GM21526 (cell line): ENCODE data around the gene HSP90AA1.
"Not testable (repeated sequence)": the region's sequence is repeated elsewhere in the genome, so short reads cannot be mapped to it uniquely, and the experiment has no call there.

Experiments used
- ATAC-seq: cut with Tn5 transposase; IDR thresholded peaks from one replicate; pipeline ENCODE4 v1.9.1; 2021; ENCODE audit warnings: moderate library complexity; ENCODE audit not compliant: unreplicated experiment, low FRiP score

The HSP90AA1 gene

DNA sequence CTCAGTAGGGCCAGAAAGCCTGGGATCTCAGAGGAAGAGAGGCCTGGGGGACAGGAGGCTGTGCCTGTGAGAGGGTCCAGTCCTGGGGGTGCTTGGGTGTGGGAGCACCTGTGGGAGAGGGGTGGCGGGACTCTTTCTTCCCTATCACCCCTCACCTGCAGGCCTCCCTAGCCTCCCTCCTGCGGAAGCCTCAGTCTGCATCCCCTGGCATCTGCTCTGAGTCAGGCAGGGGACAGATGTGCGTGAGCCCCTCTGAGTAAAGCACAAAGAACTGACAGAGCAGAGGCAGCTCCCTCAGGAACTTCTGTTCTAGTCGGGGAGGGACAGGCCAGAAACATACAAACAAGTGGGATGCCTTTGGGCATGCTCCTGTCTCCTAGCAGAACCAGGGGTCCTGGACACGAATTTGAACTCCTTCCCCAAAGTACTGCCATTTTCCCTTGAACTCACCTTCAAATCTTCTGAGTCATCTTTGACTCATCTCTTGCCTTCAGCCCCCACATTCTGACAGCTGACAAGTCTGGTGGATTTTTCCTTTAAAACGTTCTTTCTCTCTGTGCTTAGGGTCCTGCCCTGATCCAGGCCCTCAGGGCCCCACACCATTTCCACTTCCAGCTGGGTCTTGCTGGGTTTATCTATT lies 8.5 kb upstream of the HSP90AA1 start:
- no peak for ATAC-seq

DNA sequence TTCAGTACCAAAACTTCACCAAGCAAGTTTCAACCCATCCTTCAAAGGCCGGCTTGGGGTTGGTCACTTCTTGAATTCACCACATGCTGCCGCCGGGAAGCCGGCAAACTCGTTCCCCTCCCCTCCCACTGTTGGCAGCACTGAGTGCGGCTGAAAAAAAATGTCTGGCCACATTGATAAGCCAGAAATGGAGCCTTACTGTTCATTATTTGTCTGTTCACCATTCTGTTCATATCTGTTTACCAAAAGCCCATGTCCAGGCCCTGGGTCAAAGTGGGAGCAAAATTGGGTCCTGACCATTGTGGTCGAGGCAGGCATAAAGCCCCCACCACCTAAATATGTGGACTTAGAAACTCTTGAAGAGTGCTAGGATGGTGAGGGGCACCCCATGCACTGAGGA lies 7.3 kb upstream of the HSP90AA1 start:
- no peak for ATAC-seq

DNA sequence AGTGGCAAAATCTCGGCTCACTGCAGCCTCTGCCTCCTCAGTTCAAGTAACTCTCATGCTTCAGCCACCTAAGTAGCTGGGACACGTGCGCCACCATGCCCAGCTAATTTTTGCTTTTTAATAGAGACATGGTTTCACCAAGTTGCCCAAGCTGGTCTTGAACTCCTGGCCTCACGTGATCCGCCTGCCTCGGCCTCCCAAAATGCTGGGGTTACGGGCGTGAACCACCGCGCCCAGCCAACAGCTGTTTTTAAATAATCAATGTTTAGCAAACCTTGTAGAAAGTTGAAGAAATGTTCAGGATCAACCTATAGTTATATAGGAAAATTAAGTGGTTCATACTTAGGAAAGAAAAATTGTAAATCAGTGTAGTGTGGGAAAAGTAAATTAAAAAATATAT lies 6.0 kb upstream of the HSP90AA1 start:
- ATAC-seq = no peak

DNA sequence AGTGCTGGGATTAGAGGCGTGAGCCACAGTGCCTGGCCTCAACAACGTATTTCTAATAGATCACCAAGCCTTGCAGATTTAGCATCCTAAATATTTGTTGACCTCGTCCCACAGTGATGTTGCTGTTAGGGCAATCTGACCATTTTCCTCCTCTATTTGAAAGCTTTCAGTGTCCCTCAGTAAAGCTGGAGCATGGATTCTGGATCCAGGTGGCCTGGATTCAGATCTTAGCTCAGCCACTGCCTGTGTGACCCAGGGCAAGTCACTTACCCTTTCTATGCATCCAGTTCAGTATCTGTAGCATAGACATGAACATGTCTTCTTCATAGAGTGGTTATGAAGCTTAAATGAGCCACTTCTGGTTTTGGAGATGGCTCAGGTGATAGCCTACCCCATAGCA lies 3.9 kb upstream of the HSP90AA1 start:
- no peak for ATAC-seq

DNA sequence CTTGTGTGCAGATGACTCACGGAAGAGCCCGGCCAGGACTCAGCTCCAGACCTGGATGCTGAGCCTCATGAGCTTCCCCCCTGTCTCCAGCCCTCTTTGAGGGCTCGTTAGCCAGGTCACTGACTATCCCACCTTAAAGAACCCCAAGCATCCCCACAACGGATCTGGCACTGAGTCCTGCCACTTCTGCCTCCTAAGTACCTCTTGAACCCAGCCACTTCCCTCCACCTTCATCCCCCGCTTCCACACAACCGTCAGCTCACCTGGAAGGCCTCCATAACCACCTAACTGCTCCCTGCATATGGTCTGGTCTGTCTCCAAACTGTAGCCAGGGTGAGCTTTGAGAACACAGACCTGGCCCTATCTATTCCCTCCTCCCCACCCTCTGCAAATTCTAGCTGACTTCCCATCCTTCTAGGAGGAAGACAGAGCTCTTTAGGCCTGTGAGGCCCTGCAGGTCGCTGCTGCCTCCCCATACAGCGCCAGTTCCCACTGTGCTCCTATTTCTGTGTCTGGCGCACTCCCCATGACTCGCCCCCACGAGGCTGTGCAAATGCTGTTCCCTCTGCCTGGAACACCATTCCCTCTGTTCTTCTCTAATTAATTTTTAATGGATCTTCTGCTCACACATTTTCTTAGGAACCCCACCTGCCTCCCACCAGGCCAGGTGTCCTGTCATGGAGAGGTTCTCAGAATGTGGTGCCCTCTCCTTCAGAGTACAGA lies 2.9 kb upstream of the HSP90AA1 start:
- ATAC-seq = no peak

DNA sequence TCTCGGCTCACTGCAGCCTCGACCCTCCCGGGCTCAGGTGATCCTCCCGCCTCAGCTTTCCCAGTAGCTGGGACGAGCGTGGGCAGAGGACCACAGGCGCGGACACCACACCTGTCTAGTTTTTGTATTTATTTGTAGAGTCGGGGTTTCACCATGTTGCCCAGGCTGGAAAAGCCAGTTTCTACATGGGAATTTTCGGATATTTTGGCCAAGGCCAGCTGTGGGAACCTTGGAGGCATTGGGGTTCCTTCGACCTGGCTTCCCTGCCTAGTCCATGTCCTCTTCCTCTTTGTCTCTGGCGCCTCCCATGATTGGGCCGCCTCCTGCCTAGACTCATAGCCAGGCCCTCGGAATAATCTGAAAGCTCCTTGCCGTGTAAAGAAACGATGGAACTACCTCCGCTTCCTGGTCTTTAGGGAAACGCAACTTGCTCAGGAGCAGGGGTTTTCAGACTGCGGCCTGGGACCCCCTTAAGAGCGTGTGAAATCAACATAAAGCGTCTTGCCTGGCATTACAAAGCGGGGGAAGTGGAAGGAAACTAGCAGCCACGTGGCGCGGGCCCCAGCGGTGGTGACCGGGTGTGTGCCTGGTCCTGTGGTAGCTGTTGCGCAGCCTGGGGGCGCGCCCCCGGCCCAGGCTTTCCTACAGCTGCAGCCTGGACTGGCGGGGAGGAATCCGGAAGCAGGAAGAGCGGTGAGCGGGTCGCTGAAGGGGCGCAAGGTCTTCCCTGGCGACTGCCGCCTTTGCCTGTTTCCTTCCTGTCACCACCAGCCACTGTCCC lies 1.4 kb upstream of the HSP90AA1 start:
- no peak for ATAC-seq

DNA sequence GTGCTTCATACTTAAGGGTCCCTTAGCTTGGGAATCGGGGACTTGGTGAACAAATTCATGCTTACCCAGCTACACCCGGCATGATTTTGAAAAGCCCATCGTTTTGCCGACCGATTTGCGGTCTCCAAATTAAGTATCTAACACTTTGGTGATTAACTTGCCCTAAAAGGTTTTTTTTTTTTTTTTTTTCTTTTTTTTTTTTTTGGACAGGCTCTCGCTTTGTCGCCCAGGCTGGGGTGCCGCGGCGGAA lies 843 bp upstream of the HSP90AA1 start:
- no peak for ATAC-seq

DNA sequence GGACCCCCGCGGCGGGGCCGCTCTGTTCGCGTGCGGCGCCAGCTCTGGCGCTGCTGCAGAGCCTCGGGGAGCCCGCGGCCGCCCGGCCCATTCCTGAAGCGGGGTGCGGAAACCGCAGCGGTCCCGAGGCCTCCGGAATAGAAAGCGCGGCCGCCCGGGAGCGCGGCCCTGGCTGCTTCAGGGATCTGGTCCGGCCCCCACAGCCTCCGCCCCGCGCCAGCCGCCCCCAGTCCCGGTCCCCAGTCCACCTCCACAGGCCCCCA lies 204 bp downstream of the HSP90AA1 start:
- no peak for ATAC-seq

DNA sequence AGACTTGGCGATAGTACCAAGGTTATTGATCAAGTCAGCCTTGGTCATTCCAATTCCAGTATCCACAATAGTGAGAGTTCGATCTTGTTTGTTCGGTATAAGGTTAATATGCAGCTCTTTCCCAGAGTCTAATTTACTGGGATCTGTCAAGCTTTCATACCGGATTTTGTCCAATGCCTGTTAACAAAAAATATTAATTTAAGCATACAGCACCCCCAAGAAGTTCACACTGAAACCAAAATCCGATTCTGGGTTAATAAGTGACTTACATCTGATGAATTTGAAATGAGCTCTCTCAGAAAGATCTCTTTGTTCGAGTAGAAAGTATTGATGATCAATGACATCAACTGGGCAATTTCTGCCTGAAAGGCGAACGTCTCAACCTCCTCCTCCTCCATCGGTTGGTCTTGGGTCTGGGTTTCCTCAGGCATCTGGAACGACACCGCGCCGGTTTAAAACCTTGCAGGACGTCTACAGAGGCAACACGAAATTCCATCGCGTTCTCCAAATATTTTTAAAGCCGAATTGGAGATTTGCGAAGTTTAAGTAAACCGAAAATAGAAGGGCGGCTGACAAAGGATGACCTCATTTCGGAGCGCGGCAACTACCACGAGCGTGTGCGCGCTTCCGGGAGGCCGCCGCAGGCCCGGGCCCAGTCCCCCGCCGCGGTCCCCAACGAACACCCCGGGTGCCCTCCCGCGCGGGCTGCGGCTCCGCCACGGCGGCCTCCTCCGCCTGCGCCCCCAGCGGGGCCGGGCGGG lies 716 bp downstream of the HSP90AA1 start:
- peak; percentile 26 for ATAC-seq

DNA sequence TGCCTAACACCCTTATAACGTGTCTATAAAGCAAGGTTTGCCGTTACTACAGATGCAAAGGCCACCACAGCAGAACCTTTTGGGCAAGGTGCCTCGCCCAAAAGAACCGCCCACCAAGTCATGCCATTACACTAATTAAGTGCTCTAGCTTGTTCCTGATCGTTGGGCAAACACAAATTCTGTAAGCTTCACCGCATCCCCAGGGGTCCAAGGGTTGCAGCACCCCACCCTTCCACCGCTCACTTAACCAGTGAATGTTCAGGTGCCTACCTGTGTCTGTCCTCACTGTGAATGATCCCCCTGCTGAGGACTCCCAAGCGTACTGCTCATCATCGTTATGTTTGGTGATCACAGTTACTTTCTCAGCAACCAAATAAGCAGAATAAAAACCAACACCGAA lies 1.4 kb downstream of the HSP90AA1 start:
- ATAC-seq = no peak

DNA sequence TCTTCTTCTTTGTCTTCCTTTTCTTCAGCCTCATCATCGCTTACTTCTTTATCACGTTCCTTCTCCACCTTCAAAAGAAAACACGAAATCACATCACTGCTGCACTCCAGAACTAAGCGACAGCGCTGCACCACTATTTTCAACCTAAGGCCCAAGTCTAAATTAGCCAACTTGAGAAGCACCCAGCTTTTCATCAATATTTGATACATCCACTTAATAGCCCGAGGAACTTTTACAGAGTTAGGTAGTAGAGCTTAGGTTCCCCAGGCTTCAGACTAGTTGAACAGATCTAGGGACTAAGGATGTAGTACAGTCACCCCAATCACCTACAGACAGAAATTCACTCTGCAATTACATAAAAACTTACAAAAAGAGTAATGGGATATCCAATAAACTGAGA lies 1.9 kb downstream of the HSP90AA1 start:
- no peak for ATAC-seq

DNA sequence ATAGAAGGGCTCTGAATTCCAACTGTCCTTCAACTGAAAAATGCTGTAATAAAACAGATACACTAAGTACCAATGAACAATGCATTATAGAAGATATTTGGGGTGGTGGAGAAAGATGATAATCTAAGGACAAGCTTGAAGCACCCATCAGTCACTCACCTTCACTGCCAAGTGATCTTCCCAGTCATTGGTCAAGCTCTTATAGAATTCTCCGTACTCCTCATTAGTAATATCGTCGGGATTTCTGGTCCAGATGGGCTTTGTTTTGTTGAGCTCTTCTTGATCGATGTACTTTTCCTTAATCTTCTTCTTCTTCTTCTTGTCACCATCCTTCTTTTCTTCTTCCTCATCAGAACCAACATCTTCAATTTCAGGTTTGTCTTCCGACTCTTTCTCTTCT lies 2.3 kb downstream of the HSP90AA1 start:
- ATAC-seq = not testable (repeated sequence)

DNA sequence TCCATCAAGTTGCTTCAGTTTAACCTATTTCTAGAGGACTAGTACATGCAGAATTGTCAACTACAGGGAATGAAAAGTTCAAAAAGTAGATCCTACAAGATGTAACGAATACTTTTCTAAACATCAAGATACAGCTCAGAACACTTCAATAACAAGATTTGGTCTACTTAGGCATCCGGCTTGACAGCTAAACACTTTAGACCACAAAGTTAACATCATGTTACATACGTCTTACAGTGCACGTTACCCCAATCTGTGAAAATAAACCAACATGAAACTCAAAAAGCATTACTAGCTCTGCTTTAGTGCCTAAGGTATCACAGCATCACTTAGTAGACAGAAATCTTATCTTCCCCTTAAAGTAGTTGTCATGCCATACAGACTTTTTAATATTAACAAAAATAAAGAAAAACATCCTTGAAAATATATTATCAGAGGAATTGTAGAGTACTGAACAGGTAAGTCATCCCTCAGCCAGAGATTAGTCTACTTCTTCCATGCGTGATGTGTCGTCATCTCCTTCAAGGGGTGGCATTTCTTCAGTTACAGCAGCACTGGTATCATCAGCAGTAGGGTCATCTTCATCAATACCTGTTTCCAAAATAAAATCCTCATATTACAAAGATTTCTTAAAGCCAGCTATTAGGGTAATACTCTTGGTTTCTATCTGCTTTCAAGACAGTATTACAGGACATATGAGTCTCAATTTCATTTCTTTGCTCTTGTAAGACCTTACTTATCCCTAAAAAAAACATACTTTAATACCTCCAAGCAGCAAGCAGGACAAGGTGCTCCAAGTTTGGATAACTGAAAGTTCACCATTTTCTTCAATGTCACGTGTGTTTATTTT lies 5.4 kb downstream of the HSP90AA1 start:
- ATAC-seq = no peak

DNA sequence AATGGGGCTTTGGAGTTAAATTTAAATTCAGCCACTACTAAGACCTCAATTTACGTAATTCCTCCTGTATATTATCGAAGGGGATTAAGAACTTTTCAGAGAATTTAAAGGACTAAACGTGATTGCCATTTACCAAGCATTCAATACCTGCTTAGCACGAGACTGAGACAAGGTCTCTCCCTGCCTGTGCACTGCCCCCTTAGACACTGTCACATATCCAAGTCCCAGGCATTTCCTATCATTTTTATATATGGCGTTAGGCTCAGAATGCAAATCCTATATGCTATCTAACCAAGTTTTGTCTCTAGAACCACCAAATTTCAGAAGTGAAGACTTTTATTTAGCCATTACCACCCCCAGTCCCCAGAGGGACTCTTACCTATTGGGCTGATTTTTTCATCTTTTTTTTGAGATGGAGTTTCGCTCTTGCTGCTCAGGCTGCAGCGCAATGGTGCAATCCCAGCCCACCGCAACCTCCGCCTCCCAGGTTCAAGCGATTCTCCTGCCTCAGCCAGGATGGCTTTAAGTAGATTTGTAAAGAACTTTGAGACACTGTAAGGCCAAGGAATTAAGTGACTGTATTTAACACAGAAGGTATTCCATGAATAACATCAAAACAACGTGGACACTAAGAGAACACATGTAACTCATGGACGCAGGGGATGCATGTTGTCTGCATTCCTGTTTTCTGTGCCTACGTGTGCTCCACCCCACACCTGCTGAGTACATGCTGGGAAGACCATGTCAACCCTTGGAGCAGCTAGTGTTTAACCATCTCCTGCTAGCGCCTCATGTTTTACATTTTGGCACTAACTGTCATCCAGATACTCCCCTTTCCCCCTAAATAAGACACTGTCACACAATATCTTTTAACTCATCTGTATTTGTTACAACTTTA lies 6.4 kb downstream of the HSP90AA1 start:
- ATAC-seq = no peak

DNA sequence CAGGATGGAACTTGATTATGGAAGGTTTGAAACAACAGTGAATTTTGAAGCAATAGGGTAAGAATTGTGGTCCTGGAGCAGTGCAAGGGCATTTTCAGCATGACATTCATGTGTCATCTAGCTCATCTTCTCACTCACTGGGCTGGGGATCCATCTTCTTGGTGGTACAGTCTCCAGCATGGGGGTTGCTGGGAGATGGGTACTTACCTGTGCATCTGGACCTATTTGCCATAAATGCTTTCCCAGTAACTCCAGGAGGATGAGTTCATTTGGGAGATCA lies 7.2 kb downstream of the HSP90AA1 start:
- no peak for ATAC-seq

DNA sequence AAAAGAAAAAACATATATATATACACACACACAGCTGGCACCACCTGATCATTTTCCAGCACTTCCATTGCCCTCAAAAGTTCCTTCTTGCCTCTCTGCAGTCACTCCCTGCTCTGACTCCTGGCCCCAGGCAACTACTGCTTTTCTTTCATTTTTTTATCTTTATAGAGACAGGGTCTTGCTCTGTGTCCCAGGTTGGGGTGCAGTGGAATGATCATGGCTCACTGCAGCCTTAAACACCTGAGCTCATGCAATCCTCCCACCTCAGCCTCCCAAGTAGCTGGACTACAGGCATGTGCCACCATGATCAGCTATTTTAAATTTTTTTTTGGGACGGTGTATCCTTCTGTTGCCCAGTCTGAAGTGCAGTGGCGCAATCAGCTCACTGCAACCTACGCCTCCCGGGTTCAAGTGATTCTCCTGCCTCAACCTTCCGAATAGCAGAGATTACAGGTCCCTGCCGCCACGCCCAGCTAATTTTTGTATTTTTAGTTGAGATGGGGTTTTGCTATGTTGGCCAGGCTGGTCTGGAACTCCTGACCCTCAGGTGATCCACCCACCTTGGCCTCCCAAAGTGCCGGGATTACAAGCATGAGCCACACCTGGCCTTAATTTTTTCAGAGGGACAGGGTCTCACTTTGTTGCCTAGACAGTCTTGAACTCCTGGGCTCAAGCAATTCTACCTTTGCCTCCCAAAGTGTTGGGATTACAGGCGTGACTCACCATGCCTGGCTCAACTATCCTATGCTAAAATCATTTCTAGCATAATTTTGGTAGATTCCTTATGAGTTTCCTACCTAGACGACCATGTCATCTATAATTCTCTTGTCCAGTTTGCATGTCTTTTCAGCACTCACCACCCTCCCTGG lies 7.8 kb downstream of the HSP90AA1 start:
- no peak for ATAC-seq

DNA sequence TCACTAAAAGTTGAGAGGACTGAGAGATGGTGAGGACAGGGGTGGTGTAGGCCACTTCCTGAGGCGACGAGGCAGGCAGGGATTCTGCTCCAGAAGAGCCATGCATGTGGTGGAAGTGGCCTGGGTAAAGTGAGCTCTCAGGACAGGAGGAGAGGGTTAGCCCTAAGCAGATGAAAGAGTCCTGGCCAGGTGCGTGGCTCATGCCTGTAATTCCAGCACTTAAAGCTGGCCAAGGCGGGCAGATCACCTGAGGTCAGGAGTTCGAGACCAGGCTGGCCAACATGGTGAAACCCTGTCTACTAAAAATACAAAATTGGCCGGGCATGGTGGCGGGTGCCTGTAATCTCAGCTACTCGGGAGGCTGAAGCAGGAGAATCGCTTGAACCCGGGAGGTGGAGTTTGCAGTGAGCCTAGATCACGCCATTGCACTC lies 8.5 kb downstream of the HSP90AA1 start:
- not testable (repeated sequence) for ATAC-seq

DNA sequence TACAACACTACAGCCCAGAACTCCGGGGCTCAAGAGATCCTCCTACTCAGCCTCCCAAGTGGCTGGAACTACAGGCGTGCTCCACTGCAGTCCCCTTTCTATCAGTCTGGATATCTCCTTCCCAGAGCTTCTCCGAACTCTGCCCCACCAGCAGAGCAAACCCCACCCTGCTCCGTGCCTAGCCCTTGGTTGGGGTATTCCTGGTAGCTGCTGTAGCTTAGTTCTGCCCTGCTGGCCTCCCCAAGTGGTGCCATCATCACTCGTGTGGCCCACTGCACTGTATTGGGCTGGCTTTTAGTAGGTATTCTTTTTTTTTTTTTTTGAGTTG lies 9.5 kb downstream of the HSP90AA1 start:
- no peak for ATAC-seq

DNA sequence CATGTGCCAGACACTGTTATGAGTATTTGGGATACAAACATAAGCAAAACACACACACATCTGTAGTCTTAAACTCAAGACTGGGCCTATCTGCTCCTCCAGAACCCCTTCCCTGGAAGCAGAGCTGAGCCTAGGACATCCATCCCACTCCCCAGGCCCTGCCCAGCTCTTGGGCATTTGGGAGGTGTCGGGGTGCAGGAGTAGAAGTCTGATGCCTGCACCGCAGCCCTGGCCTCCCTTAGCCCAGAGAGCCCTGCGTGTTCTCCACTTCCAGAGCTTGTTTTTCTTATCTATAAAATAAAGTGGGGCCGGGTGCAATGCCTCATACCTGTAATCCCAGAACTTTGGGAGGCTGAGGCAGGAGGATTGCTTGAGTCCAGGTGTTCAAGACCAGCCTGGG lies 11.7 kb downstream of the HSP90AA1 start:
- no peak for ATAC-seq
